Measurements from ENCODE around the gene SDC3.
"Not testable (repeated sequence)": the region's sequence is repeated elsewhere in the genome, so short reads cannot be mapped to it uniquely, and the experiment has no call there.

SDC3 gene

DNA sequence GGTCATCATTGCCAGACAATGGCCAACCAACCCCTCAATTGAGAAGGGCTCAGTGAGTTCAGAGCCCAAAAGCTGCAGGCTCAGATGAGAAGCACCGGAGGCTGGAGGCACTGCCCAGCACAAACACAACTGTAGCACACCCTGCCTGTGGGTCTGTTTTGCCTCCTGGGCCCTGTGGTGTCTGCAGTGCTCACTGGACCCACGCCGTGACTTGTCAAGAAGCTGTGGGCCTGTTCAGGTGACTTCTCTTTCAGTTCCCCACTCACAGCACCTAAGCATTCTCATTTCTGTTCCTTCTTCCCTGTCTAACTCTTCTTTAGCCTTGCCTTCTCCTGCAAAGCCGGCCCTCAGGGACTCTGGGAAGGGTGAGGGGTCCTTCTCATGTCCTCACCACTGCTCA is 27.2 kb upstream of the SDC3 start:
- H3K9me3 Mint-ChIP-seq; H3K27me3 Mint-ChIP-seq; H3K4me3 Mint-ChIP-seq; H3K27ac Mint-ChIP-seq; H3K4me1 Mint-ChIP-seq (ENCODE audit: low read depth): not testable (repeated sequence)
- peaks cover 70% of the 10 kb centered on the region for H3K36me3 Mint-ChIP-seq (ENCODE audit: low read depth)

DNA sequence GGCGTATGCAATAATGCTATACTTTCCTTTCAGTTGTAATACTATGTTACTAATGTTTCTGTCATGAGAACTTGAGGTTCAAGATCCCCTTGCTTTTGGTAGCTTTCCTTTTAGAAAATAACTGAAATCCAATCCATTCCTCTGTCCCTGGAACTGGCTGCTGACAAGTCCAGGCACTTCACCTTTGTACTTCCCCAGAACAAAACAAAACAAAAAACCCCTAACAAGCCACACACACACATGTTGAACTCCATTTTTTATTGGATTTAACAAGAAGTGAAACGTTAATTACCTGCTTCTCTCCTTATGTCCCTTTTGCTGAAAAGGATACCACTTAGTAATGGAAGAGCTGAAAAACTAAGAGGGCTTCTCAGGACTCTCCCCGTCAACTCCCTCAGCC is 26.1 kb upstream of the SDC3 start:
- Mint-ChIP-seq H3K4me3 (no peak overlapping the region), H3K27ac (peak overlapping the region; percentile 55), H3K36me3 (ENCODE audit: low read depth) (peaks cover 61% of the 10 kb centered on the region), H3K4me1 (ENCODE audit: low read depth) (no peaks in the 10 kb centered on the region), H3K27me3 (no peaks in the 10 kb centered on the region), H3K9me3 (no peaks in the 10 kb centered on the region)

DNA sequence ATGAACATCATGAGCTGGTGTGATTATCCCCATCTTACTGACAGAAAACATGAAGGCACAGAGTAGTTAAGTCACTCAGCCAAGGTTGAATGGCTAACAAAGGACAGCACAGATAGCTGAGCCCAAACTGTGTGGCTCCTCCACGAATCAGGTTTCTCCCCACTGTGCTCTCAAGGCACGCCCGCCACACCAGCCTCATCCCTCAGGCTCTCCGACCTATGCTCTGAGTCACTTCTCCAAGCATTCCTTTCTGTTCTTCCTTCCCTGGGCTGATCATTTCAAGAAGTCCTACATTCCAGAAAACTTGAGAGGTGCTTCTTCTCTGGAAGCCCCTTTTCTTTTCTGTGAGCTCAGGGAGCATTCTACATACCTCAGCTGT is 25.3 kb upstream of the SDC3 start:
- Mint-ChIP-seq H3K4me1 (ENCODE audit: low read depth) (no peaks in the 10 kb centered on the region), H3K27me3 (no peaks in the 10 kb centered on the region), H3K36me3 (ENCODE audit: low read depth) (peaks cover 53% of the 10 kb centered on the region), H3K9me3 (no peaks in the 10 kb centered on the region), H3K4me3 (no peak overlapping the region), H3K27ac (no peak overlapping the region)

DNA sequence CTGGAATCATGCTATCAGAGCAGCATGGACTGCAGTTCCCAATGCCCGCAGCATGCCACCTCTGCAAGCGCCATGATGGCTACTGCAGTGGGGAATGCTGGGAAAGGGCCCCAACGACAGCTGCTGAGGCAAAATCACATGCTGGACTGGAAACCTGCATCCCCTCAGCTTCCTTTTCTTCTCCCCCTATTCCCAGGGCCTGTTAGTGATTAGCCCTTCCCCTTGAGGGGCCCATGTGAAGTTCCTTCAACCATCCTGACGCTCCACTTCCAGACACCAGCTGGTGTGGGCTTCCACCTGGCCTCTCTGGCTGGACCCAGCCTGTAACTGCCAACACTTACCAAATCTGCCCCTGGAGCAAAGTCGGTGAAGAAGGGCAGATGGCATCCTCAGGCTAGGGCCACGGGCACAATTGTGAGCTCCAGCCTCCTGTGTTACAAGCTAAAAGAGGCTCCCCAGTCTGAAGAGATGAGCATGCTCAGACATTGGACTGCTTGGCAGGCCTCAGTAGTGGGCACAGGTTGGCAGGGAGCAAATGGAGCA is 22.1 kb upstream of the SDC3 start:
- Mint-ChIP-seq H3K9me3 (no peaks in the 10 kb centered on the region), H3K4me1 (ENCODE audit: low read depth) (no peaks in the 10 kb centered on the region), H3K27ac (no peak overlapping the region), H3K27me3 (no peaks in the 10 kb centered on the region), H3K36me3 (ENCODE audit: low read depth) (peaks cover 38% of the 10 kb centered on the region), H3K4me3 (no peak overlapping the region)

DNA sequence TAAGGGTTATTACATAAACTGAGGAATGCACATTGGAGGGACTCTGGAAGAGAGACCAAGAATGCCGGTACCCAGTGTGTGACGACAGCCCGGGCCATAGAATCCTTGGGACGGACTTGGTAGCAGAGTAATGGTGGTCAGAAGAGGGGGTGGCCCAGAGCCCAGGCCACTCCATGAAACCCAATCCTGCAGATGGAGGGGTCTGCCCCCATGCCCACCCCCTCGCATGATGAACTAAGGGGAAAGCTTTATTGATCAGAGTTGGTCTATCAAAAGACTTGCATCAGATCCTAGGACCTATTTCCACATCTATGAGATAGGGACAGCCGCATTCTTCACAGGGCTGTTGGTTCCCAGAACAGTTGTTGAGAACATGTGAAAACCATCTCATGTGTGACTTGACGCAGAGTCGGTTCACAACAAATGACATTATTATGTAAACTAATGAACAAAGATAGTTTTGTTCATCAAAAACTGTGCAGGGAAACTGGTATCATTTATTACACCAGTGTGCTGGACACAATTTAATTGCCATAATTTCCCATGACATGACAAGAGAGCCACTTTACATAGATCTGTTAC is 21.5 kb upstream of the SDC3 start:
- Mint-ChIP-seq H3K9me3 (no peaks in the 10 kb centered on the region), H3K27ac (no peak overlapping the region), H3K36me3 (ENCODE audit: low read depth) (peaks cover 34% of the 10 kb centered on the region), H3K27me3 (no peaks in the 10 kb centered on the region), H3K4me1 (ENCODE audit: low read depth) (no peaks in the 10 kb centered on the region), H3K4me3 (no peak overlapping the region)

DNA sequence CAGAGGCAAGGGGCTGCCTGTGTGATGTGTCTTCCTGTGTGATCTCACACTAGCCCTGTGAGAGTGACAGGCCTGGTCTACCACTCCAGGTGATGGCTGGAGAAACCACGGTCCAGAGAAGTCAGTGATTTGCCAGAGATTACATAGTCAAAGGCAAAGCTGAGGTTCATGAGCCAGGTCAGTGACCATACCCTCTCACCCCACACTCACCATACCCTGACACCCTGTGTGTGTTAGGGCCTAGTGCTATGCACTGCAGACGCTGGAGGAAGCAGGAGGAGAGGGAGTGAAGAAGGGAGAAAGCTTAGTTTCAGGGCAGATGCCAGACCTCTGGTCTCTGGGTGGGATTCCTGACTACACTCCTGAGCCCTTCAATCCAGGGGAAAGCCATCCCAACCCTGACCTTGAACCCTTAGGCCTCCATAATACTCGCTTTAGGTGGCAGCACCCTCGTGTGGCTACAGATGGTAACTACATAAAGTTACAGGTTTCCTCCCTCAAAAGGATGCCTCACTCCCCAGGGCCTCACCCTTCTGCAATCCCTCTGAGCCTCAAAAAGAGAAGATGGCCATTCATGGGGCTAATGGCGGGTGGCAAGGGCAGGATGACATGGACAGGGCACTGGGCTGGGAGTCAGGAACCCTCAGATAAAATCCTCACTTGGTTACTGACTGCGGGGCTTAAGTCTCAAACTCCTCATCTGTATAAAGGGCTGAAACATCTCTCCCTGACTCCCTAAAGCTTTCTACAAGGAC is 20.8 kb upstream of the SDC3 start:
- Mint-ChIP-seq H3K9me3 (no peaks in the 10 kb centered on the region), H3K27ac (no peak overlapping the region), H3K4me3 (no peak overlapping the region), H3K4me1 (ENCODE audit: low read depth) (no peaks in the 10 kb centered on the region), H3K27me3 (no peaks in the 10 kb centered on the region), H3K36me3 (ENCODE audit: low read depth) (peaks cover 27% of the 10 kb centered on the region)

DNA sequence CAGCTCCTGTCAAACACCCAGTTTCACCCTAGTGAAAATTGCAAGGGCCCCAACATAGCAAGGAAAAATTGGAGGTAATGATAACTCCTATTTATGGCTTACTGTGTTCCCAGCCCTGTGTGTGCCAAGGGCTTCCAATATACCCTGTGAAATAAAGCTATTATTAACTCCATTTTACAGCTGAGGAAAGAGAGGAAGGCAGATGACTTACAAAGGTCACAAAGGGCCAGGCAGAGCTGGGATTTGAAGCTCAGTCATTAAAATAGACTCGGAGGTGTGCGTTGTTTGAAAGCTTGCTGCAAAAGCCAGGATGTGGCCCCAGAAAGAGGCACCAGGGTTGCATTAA is 20.2 kb upstream of the SDC3 start:
- H3K4me3 Mint-ChIP-seq = no peak overlapping the region
- no peak overlapping the region for H3K27ac Mint-ChIP-seq
- no peaks in the 10 kb centered on the region for H3K9me3 Mint-ChIP-seq
- no peaks in the 10 kb centered on the region for H3K4me1 Mint-ChIP-seq (ENCODE audit: low read depth)
- no peaks in the 10 kb centered on the region for H3K27me3 Mint-ChIP-seq
- peaks cover 22% of the 10 kb centered on the region for H3K36me3 Mint-ChIP-seq (ENCODE audit: low read depth)

DNA sequence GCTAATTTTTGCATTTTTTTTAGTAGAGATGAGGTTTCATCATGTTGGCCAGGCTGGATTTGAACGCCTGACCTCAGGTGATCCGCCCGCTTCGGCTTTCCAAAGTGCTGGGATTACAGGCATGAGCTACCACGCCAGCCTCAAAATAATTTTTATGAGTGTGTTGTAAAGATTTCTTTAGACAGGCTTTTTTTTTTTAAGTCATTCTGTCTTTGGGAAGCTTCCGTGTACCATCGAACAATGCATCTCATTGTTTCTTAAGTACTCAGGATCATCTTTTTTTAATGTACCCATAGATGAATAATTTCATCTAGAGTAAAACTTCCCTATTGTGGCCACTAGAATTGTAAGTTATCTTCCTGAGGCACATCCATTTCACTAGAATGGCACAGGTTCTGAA is 19.6 kb upstream of the SDC3 start:
- Mint-ChIP-seq H3K27me3 (peaks cover 4% of the 10 kb centered on the region), H3K4me1 (ENCODE audit: low read depth) (no peaks in the 10 kb centered on the region), H3K4me3 (no peak overlapping the region), H3K27ac (no peak overlapping the region), H3K36me3 (ENCODE audit: low read depth) (peaks cover 17% of the 10 kb centered on the region), H3K9me3 (no peaks in the 10 kb centered on the region)

DNA sequence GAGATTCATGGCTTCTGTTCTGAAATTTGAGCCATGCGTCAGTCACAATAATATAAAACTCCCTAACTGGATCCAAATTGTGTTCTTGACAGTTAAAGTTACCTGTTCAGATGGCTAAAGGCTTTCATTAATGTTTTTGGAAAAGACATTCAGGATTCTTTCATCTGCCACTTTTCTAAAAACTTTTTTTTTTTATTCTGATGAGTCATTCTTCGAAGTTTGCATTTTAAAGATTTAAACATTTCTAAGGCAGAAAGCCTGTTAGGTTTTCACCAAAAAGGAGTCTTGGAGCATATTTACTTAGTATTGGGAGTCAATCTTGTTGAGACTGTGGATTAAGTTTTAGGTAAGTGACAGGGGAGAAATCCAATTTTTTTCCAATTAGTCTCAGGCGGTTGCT is 18.9 kb upstream of the SDC3 start:
- Mint-ChIP-seq H3K27ac (no peak overlapping the region), H3K9me3 (no peaks in the 10 kb centered on the region)

DNA sequence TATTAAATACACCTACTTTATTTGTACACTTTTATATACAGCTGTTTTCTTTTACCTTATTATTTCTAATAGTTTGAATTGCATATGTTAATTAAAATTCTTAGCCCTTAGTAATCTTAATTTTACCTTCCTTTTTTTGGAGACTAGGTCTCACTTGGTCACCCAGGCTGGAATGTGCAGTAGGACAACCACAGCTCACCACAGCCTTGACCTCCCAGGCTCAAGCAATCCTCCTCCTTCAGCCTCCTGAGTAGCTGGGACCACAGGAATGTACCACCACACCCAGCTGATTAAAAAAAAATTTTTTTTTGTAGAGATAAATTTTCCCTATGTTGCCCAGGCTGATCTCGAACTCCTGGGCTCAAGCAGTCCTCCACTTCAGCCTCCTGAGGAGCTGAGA is 15.0 kb upstream of the SDC3 start:
- no peaks in the 10 kb centered on the region for H3K4me1 Mint-ChIP-seq (ENCODE audit: low read depth)
- H3K4me3 Mint-ChIP-seq = no peak overlapping the region
- no peaks in the 10 kb centered on the region for H3K9me3 Mint-ChIP-seq
- H3K27me3 Mint-ChIP-seq = peaks cover 7% of the 10 kb centered on the region
- no peaks in the 10 kb centered on the region for H3K36me3 Mint-ChIP-seq (ENCODE audit: low read depth)
- no peak overlapping the region for H3K27ac Mint-ChIP-seq

More for the DNA sequence above, 18.9 kb upstream of the SDC3 start:
- peaks cover 10% of the 10 kb centered on the region for H3K36me3 Mint-ChIP-seq (ENCODE audit: low read depth)
- H3K4me1 Mint-ChIP-seq (ENCODE audit: low read depth) = no peaks in the 10 kb centered on the region
- no peak overlapping the region for H3K4me3 Mint-ChIP-seq
- peaks cover 5% of the 10 kb centered on the region for H3K27me3 Mint-ChIP-seq

DNA sequence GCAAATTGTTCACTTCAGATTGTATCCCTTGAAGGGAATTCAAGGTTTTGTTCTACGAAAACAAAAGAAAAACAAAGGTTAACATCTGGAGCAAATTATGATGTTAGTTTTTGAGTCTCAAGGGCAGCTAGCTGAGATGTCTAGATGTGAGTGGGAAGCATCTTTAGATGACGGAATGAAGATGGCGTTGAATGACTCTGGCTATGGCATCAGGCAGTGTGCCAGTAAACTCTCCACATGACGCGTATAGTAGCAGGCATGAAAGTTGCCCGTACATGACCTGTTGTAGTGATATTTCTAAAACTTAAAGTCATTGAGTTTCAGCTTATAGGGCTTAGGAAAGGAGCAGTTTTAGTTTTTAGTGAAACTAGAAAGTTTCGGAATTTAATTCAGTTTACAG is 12.3 kb upstream of the SDC3 start:
- no peaks in the 10 kb centered on the region for H3K4me1 Mint-ChIP-seq (ENCODE audit: low read depth)
- H3K27me3 Mint-ChIP-seq = peaks cover 7% of the 10 kb centered on the region
- no peaks in the 10 kb centered on the region for H3K36me3 Mint-ChIP-seq (ENCODE audit: low read depth)
- no peak overlapping the region for H3K27ac Mint-ChIP-seq
- H3K9me3 Mint-ChIP-seq = no peaks in the 10 kb centered on the region
- no peak overlapping the region for H3K4me3 Mint-ChIP-seq

DNA sequence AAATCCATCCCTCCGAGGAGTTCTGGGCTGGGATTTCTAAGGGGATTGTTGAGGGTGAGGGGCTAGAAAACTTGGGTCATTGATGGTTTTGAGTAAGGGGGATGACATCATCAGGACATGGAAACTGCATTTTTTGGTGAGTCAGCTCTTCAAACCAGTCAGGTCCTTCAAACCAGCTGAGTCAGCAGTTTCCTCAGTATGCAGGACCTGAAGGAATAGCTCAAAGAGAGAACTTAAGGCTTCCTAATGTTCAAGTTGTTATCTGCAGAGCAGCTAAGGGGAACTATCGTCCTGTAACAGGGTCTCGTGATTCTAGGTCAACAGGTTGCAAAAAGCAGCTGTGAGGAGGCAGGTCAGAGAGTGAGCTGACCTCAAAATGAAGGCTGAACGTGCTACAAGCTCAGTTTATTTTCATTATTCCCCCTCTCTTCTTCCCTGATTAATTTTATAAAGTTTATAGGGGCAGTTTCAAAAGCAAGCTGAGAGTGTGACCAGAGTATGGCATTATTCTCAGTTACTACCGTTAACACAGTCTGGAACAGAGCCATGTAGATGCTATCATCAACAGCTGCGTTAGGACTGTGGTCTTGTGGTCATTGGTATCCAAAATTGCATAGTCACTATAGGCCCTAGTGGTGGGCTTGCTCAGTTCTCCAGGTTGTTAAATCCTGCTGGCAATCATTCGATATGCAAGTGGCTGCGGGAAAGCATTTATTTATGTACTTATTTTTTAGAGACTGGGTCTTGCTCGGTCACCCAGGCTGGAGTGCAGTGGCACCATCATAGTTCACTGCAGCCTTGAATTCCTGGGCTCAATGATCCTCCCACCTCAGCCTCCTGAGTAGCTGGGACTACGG is 10.7 kb upstream of the SDC3 start:
- Mint-ChIP-seq H3K27me3 (peaks cover 7% of the 10 kb centered on the region), H3K4me3 (no peak overlapping the region), H3K9me3 (no peaks in the 10 kb centered on the region), H3K36me3 (ENCODE audit: low read depth) (no peaks in the 10 kb centered on the region), H3K4me1 (ENCODE audit: low read depth) (no peaks in the 10 kb centered on the region), H3K27ac (no peak overlapping the region)

DNA sequence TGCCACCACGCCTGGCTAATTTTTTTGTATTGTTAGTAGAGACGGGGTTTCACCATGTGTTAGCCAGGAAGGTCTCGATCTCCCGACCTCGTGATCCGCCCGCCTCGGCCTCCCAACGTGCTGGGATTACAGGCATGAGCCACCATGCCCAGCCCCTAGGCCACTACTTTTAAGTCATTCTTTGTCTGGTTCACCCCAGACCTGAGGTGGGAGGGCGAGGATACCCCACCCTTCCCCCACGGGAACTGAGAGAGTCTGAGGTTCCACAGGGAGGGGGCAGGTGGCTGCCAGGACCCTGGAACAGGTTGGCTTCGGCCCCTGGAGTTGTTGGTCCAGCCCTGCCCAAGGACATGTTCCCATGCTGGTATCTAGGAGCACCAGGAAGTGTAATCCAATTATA is 7.7 kb upstream of the SDC3 start:
- Mint-ChIP-seq H3K4me3 (no peak overlapping the region), H3K27me3 (peaks cover 3% of the 10 kb centered on the region), H3K27ac (no peak overlapping the region), H3K9me3 (no peaks in the 10 kb centered on the region), H3K36me3 (ENCODE audit: low read depth) (no peaks in the 10 kb centered on the region), H3K4me1 (ENCODE audit: low read depth) (peaks cover 3% of the 10 kb centered on the region)

DNA sequence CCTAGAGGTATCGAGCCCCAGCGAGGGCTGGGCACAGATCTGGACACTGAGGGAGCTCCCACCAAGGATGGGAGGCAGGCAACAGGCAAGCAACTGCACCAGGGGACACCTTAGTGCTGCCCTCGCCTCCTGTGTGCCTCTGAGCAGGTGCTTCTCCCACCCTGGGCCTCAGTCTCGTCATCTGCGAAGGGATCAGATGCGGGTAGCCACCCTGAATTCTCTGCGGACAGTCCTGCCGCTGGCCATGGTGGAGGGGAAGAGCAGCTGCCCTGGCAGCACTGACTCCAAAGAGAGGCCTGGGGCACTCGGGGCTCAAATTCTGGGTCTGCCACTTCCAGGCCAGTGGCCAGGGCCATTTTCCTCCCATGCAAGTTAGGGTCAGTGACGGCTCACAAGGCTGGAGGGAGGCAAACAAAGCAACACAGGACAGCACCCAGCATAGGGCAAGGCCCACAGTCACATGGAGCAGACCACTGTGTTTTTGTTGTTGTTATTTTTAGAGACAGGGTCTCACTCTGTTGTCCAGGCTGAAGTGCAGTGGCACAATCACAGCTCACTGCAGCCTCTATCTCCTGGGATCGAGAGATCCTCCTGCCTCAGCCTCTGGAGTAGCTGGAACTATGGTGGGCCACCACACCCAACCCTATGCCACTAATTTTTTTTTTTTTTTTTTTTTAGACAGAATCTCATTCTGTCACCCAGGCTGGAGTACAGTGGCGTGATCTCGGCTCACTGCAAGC is 7.1 kb upstream of the SDC3 start:
- H3K4me3 Mint-ChIP-seq = no peak overlapping the region
- H3K27me3 Mint-ChIP-seq = peaks cover 5% of the 10 kb centered on the region
- H3K27ac Mint-ChIP-seq = no peak overlapping the region
- no peaks in the 10 kb centered on the region for H3K36me3 Mint-ChIP-seq (ENCODE audit: low read depth)
- peaks cover 3% of the 10 kb centered on the region for H3K4me1 Mint-ChIP-seq (ENCODE audit: low read depth)
- H3K9me3 Mint-ChIP-seq = no peaks in the 10 kb centered on the region

DNA sequence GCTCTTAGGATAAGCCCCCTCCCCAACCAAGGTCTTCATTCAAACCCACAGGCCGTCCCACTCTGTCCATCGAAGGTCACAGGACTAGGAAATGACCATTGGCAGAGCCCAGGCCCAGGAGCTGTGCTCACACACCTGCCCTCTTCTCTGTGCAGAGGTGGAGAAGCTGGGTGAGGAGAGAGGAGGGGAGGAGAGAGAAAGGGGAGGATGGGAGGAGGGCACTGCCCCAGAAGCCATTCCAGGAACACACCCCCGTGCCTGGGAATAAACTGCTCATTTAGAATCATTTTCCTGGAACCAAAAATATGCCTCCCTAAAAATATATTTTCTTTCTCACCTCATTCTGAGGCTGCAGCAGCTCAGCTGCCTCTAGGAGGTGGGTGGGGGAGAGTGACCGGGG is 6.4 kb upstream of the SDC3 start:
- peaks cover 8% of the 10 kb centered on the region for H3K27me3 Mint-ChIP-seq
- peaks cover 3% of the 10 kb centered on the region for H3K4me1 Mint-ChIP-seq (ENCODE audit: low read depth)
- no peaks in the 10 kb centered on the region for H3K9me3 Mint-ChIP-seq
- no peak overlapping the region for H3K27ac Mint-ChIP-seq
- no peak overlapping the region for H3K4me3 Mint-ChIP-seq
- no peaks in the 10 kb centered on the region for H3K36me3 Mint-ChIP-seq (ENCODE audit: low read depth)
